Esophagus squamous epithelium (tissue), 5 donors: ENCODE results near the gene ITGA11. TPM values are rescaled to one million over a fixed set of nuclear protein-coding genes. Genes with fewer than 3 reads are reported as not detected.
A peak's percentile ranks its signal among the peaks of the same experiment; 100 is the strongest.

Experiments
- DNase-seq: peaks from one replicate; lab custom pipeline; 2025; lab: John Stamatoyannopoulos, UW
- H3K27ac ChIP-seq, 4 donors: fragments of 200-600 bp; sonication (generic); one replicate each; pipeline ENCODE4 v1.5.1; 2016 to 2019; ENCODE audit warnings: mild to moderate bottlenecking in 1 of 4
- H3K27me3 ChIP-seq, 4 donors: fragments of 200-600 bp; sonication (generic); 1 replicate in 3 of 4; 2 replicates in 1 of 4; pipeline versions ENCODE4 v1.5.1 to v1.6.0; 2017 to 2021; ENCODE audit warnings: antibody characterized with exemption in 1 of 4
- H3K36me3 ChIP-seq, 3 donors: fragments of 200-600 bp; sonication (generic); one replicate each; pipeline ENCODE4 v1.5.1; 2016 to 2019
- H3K4me1 ChIP-seq, 3 donors: fragments of 200-600 bp; sonication (generic); one replicate each; pipeline ENCODE4 v1.5.1; 2017 to 2019
- H3K4me3 ChIP-seq, 4 donors: fragments of 200-600 bp; sonication (generic); 1 replicate in 3 of 4; 2 replicates in 1 of 4; pipeline ENCODE4 v1.5.1; 2016 to 2019; ENCODE audit warnings: mild to moderate bottlenecking in 2 of 4, moderate library complexity in 1 of 4
- H3K9me3 ChIP-seq, 3 donors: fragments of 200-600 bp; sonication (generic); one replicate each; pipeline ENCODE4 v1.5.1; 2016 to 2019
- CTCF ChIP-seq, 6 experiments: fragments of 450-650 bp in 4 of 6; fragments of 200-600 bp in 2 of 6; sonication (generic) in 2 of 6; IDR thresholded peaks; one replicate each; pipeline ENCODE4 v1.5.1; 2016 to 2019; ENCODE audit warnings: antibody characterized with exemption in 6 of 6, mild to moderate bottlenecking in 4 of 6, moderate library complexity in 4 of 6
- POLR2A ChIP-seq, 4 donors: fragments of 450-650 bp; IDR thresholded peaks; one replicate each; pipeline ENCODE4 v1.6.1; 2017; ENCODE audit warnings: antibody characterized with exemption in 4 of 4, mild to moderate bottlenecking in 4 of 4, moderate library complexity in 3 of 4
- WGBS, 2 donors: methylation state at CpG; one replicate each; pipeline ENCODE4 v1.1.5; 2018; 5-methylcytosine and 5-hydroxymethylcytosine counted together
- intact Hi-C: fragments of 100-400 bp; cut with DNase I; formaldehyde crosslinking; loops from one replicate; pipeline ENCODE4 v1.15.0; 2022
- total RNA-seq, 4 donors: library from RNA; depleted of rRNA; stranded (reverse); fragments of >200 nt; gene quantifications; one replicate each; pipeline ENCODE4 v1.1.0, GENCODE V29; 2016
- donor health status: DM: yes; HTN: yes; CAD: no.

Gene ITGA11
- total RNA-seq, 4 donors from 2014 or later, result 0.19 to 2.9 (median 0.81) TPM

- H3K36me3 ChIP-seq, result peaks cover 0 to 50% (median 8%) of the 10 kb centered on the region in 3 donors
- DNase-seq, result no peak
- H3K27ac ChIP-seq, result no peak overlapping the region
- WGBS, 2 donors, result 77 to 84% methylated on average over 7 of the region's 8 CpGs
- no peaks in the 10 kb centered on the region for H3K27me3 ChIP-seq
- H3K4me3 ChIP-seq, result no peak overlapping the region
- H3K4me1 ChIP-seq, result peaks cover 4 to 87% (median 25%) of the 10 kb centered on the region in 3 donors
- TF ChIP-seq POLR2A (IDR thresholded peaks at IDR 0.05), result no peak
- TF ChIP-seq CTCF (IDR thresholded peaks at IDR 0.05), result no peak
- H3K9me3 ChIP-seq, result no peaks in the 10 kb centered on the region
- intact Hi-C loops, result no loop called here
These were observed 141.2 kb downstream of the ITGA11 start for GRCh38 chr15:68290715-68291114.

- no peak for TF ChIP-seq CTCF (IDR thresholded peaks at IDR 0.05)
- no peak for TF ChIP-seq POLR2A (IDR thresholded peaks at IDR 0.05)
- intact Hi-C loops, result no loop called here
- no peak for DNase-seq
- 86 to 93% methylated on average over 12 to 14 of the region's 14 CpGs for WGBS, 2 donors
- Histone ChIP-seq H3K36me3 (peaks cover 0 to 56% (median 8%) of the 10 kb centered on the region in 3 donors), H3K4me1 (peaks cover 4 to 87% (median 31%) of the 10 kb centered on the region in 3 donors), H3K4me3 (no peak overlapping the region), H3K27ac (no peak overlapping the region), H3K9me3 (no peaks in the 10 kb centered on the region), H3K27me3 (no peaks in the 10 kb centered on the region)
These were observed 142.2 kb downstream of the ITGA11 start for GRCh38 chr15:68289621-68290352.

DNA sequence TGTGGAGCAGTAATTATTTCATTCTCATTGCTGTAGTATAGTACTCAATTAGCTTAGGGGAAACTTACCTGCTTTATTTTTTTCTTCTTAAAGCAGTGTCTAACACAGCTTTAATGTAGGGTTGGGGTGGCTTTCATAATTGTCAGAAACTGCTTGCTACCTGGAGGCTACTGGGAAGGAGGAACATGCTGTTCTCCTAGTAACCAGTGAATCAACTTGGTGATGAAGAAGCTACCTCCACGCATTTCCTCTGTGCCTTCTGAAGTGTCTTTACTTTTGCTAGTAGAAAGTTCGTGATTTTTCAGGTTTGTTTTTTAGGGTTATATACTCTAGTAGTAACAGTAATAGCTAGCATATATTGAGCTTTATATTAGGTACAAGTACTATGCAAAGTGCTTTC lies 142.9 kb downstream of the ITGA11 start:
- DNase-seq, result no peak
- H3K36me3 ChIP-seq, result peaks cover 0 to 63% (median 9%) of the 10 kb centered on the region in 3 donors
- no peaks in the 10 kb centered on the region for H3K9me3 ChIP-seq
- no peak overlapping the region for H3K4me3 ChIP-seq
- no peak for TF ChIP-seq POLR2A (IDR thresholded peaks at IDR 0.05)
- no peak for TF ChIP-seq CTCF (IDR thresholded peaks at IDR 0.05)
- WGBS, 2 donors, result 55 to 85% methylated on average over 2 of the region's 2 CpGs
- intact Hi-C loops, result no loop called here
- no peaks in the 10 kb centered on the region for H3K27me3 ChIP-seq
- H3K27ac ChIP-seq, result peak overlapping the region in 1 of 4 donors; percentile 3
- peaks cover 4 to 87% (median 31%) of the 10 kb centered on the region in 3 donors for H3K4me1 ChIP-seq

DNA sequence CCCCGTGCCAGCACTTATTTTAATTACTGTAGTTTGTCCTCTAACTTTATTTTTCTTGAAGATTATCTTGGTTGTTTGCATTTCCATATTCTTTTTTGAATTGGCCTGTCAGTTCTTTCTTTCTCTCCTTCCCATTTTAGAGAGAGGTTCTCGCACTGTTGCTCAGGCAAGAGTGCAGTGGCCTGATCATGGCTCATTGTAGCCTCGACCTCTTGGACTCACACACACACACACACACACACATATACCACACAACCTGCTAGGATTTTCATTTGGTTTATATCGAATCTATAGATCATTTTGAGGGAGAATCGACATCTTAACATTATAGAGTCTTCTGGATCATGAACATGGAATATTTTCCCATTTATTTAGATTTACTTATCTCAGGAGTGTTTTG lies 145.7 kb downstream of the ITGA11 start:
- Histone ChIP-seq H3K4me3 (no peak overlapping the region), H3K36me3 (peaks cover 0 to 39% (median 12%) of the 10 kb centered on the region in 3 donors), H3K4me1 (peaks cover 16 to 93% (median 32%) of the 10 kb centered on the region in 3 donors), H3K9me3 (no peaks in the 10 kb centered on the region), H3K27me3 (no peaks in the 10 kb centered on the region), H3K27ac (no peak overlapping the region)
- DNase-seq, result no peak
- TF ChIP-seq CTCF (IDR thresholded peaks at IDR 0.05) (no peak), POLR2A (IDR thresholded peaks at IDR 0.05) (no peak)
- 65 to 70% methylated on average over 5 of the region's 5 CpGs for WGBS, 2 donors
- intact Hi-C loops, result no loop called here

- peaks cover 22 to 94% (median 36%) of the 10 kb centered on the region in 3 donors for H3K4me1 ChIP-seq
- no peaks in the 10 kb centered on the region for H3K9me3 ChIP-seq
- H3K27ac ChIP-seq, result peak overlapping the region in 1 of 4 donors; percentile 19
These were observed 146.5 kb downstream of the ITGA11 start for GRCh38 chr15:68285259-68285980.

More at GRCh38 chr15:68285259-68285980, 146.5 kb downstream of the ITGA11 start:
- no peak for DNase-seq
- TF ChIP-seq CTCF (IDR thresholded peaks at IDR 0.05), result no peak
- no peak for TF ChIP-seq POLR2A (IDR thresholded peaks at IDR 0.05)
- H3K4me3 ChIP-seq, result no peak overlapping the region
- intact Hi-C loops, result no loop called here
- no peaks in the 10 kb centered on the region for H3K27me3 ChIP-seq
- 75 to 91% methylated on average over 5 of the region's 5 CpGs for WGBS, 2 donors
- H3K36me3 ChIP-seq, result peaks cover 0 to 31% (median 6%) of the 10 kb centered on the region in 3 donors
